DND-41 (cell line): ENCODE data around the gene WRNIP1.

Experiments
- CTCF ChIP-seq: IDR thresholded peaks from 2 replicates; pipeline ENCODE4 v1.5.1; 2012; ENCODE audit warnings: borderline replicate concordance, low read length, moderate library complexity, mild to moderate bottlenecking; ENCODE audit not compliant: poor library complexity, severe bottlenecking; ENCODE audit errors: extremely low read depth
- EZH2 ChIP-seq: IDR thresholded peaks from 3 replicates; pipeline ENCODE4 v1.6.1; 2012; ENCODE audit warnings: borderline replicate concordance, low read depth, mild to moderate bottlenecking, moderate library complexity, low read length, inconsistent platforms; ENCODE audit not compliant: severe bottlenecking

DNA sequence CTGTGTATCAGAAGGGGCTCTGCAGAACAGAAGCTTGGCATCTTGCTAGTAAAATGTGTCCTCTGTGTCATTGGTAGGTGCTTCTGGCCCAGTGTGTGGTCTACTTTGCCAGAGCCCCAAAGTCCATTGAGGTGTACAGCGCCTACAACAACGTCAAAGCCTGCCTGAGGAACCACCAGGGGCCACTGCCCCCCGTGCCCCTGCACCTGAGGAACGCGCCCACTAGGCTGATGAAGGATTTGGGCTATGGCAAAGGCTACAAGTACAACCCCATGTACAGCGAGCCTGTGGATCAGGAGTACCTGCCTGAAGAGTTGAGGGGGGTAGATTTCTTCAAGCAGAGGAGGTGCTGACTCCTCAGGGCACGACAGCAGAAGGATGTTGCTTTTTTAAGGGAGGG, 19.7 kb downstream of the WRNIP1 start:
- TF ChIP-seq CTCF (no peak), EZH2 (no peak)
